ENCODE measurements around the gene PPP2R5B. TPM values are rescaled to one million over a fixed set of nuclear protein-coding genes. Genes with fewer than 3 reads are reported as not detected.

PPP2R5B gene
- total and polyA plus RNA-seq, 8 donors = 6.3 to 24.2 (median 12.1) TPM

DNA sequence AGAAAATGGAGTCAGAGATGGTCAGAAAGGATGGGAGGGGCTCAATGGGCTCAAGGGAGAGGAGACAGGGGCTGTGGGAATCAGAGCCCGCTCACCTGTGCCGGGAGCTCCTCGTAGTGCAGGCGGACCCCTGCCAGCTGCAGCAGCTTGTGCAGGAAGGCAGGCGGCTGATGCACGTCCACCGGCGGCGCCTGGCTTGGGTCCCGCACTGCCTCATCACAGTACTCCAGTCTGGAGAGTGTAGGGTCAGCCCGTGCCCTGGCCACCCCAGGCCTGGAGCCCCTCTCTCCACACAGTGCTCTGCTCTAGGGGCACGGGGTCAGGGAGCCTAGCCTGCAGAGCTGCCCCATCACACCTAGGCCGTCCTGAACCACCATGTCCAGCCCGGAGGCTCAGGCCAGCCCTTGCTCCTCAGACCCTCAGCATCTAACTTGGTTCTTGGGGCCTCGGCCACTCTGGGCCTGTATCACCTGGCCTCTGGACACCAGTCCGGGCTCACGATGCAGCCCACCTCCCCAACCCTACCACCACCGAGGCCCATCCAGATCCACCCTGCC is 11.2 kb upstream of the PPP2R5B start:
- 92% methylated on average over 17 to 18 of the region's 18 CpGs for WGBS, 2 donors
- H3K36me3 ChIP-seq = peaks cover 0 to 55% (median 28%) of the 10 kb centered on the region in 3 donors
- H3K4me1 ChIP-seq = peaks cover 0 to 14% (median 9%) of the 10 kb centered on the region in 3 donors
- H3K4me3 ChIP-seq = no peak overlapping the region
- no peak for FAIRE-seq
- intact Hi-C loops (cut with DNase I) = no loop called here
- DNase-seq = peak in 2 of 6 donors; percentile 33 to 74
- H3K27me3 ChIP-seq = no peaks in the 10 kb centered on the region
- no peak for ATAC-seq
- H3K9me3 ChIP-seq = no peaks in the 10 kb centered on the region
- H3K27ac ChIP-seq = no peak overlapping the region
- TF ChIP-seq, protein P1, sequence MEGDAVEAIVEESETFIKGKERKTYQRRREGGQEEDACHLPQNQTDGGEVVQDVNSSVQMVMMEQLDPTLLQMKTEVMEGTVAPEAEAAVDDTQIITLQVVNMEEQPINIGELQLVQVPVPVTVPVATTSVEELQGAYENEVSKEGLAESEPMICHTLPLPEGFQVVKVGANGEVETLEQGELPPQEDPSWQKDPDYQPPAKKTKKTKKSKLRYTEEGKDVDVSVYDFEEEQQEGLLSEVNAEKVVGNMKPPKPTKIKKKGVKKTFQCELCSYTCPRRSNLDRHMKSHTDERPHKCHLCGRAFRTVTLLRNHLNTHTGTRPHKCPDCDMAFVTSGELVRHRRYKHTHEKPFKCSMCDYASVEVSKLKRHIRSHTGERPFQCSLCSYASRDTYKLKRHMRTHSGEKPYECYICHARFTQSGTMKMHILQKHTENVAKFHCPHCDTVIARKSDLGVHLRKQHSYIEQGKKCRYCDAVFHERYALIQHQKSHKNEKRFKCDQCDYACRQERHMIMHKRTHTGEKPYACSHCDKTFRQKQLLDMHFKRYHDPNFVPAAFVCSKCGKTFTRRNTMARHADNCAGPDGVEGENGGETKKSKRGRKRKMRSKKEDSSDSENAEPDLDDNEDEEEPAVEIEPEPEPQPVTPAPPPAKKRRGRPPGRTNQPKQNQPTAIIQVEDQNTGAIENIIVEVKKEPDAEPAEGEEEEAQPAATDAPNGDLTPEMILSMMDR (IDR thresholded peaks at IDR 0.05) = no peak

DNA sequence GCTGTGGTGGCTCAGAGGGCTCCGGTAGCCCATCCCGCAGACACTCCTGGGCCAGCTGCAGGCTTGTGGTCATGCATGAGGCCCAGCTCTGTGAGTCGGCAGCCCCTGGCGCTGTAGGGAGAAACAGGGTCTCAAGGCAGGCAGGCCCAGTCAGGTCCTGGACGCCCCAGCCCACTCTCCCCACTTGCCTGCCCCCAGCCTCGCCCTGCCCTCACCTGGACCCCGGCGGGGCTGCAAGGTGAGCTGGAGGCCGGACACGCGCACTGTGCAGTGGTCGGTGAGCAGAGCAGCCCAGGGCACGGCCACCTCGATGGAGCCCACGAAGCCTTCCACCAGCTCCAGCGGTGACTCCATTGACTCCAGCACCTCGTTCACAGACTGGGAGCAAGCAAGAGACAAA is 10.4 kb upstream of the PPP2R5B start:
- FAIRE-seq (no peak), DNase-seq (peak in 2 of 6 donors; percentile 46 to 76), ATAC-seq (no peak)
- H3K27ac ChIP-seq = no peak overlapping the region
- 93 to 94% methylated on average over 15 to 17 of the region's 17 CpGs for WGBS, 2 donors
- H3K4me3 ChIP-seq = no peak overlapping the region
- peaks cover 0 to 49% (median 28%) of the 10 kb centered on the region in 3 donors for H3K36me3 ChIP-seq
- no peaks in the 10 kb centered on the region for H3K27me3 ChIP-seq
- no peaks in the 10 kb centered on the region for H3K9me3 ChIP-seq
- peaks cover 0 to 16% (median 12%) of the 10 kb centered on the region in 3 donors for H3K4me1 ChIP-seq
- TF ChIP-seq, protein P1 (IDR thresholded peaks at IDR 0.05) = no peak
- intact Hi-C loops (cut with DNase I) = no loop called here

DNA sequence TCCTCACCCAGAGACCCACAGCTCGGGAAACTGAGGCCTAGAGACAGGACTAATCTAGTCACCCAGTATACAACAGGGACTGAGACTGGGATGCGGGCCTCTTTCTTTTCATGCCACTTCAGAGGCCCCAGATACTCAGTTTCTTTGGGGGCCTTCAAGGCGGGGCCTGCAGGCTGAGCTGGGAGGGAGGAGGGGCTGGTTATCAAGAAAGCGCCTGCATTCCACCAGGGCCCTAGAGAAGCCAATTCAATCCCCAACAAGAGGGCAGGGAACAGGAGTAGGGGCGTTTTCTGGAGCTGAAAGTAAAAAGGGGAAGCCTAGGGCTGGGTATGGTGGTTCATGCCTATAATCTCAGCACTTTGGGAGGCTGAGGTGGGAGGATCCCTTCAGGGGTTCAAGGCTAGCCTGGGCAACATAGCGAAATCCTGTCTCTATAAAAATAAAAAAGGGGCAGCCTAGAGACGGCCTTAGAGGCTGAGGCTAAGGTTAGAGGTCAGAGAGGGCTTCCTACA is 9.1 kb upstream of the PPP2R5B start:
- FAIRE-seq = no peak
- intact Hi-C loops (cut with DNase I) = no loop called here

DNA sequence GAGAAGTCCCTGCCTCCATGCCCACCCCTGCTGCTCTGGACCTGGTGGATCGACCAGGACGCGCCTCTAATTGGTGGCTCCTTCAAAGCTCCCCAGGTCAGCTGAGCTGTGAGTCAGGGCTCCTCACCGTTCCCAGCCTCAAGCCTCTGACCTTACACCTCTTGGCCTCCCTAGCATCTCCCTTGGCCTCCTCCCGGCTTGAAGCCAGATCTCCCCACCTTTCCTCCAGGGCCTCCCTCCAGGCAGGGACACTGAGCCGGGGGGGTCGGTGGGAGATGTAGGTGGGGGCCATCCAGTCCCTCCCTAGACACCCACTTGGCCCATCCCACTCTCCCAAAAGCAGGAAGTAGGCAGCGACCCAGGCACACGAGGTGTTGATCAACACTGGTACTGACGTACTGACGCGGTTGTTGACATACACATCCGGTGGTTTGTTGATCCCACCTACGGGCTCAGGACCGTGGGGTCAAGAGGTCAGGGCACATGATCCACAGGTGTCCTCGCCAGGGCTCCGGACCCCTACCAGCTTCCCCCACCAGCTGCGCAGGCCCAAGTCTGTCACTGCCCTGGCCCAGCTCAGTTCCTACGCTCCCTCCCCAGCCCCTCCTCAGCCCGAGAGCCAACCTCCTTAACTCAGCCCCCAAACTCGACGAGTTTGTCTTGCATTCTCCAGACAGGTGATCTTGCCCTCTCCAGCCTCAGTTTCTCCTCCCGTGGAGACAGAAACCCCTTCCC is 8.3 kb upstream of the PPP2R5B start:
- 5% methylated on average over 23 of the region's 23 CpGs for WGBS, 2 donors
- TF ChIP-seq, protein P1 (IDR thresholded peaks at IDR 0.05) = no peak
- peak overlapping the region; percentile 71 to 95 (median 72) for H3K4me3 ChIP-seq
- no peak for FAIRE-seq
- DNase-seq = peak in 4 of 6 donors; percentile 44 to 77 (median 60)
- intact Hi-C loops (cut with DNase I) = no loop called here
- H3K36me3 ChIP-seq = peaks cover 0 to 30% (median 19%) of the 10 kb centered on the region in 3 donors
- peak; percentile 0 to 16 (median 11) for ATAC-seq
- peak overlapping the region; percentile 3 to 47 (median 37) for H3K27ac ChIP-seq
- H3K27me3 ChIP-seq = no peaks in the 10 kb centered on the region
- peaks cover 0 to 16% (median 12%) of the 10 kb centered on the region in 3 donors for H3K4me1 ChIP-seq
- no peaks in the 10 kb centered on the region for H3K9me3 ChIP-seq

More for the DNA sequence above, 9.1 kb upstream of the PPP2R5B start:
- H3K4me3 ChIP-seq = peak overlapping the region in 2 of 4 donors; percentile 71 to 95
- 78 to 80% methylated on average over 7 of the region's 7 CpGs for WGBS, 2 donors
- TF ChIP-seq, protein P1 (IDR thresholded peaks at IDR 0.05) = no peak
- peaks cover 0 to 16% (median 12%) of the 10 kb centered on the region in 3 donors for H3K4me1 ChIP-seq
- peaks cover 0 to 37% (median 26%) of the 10 kb centered on the region in 3 donors for H3K36me3 ChIP-seq
- DNase-seq (no peak), ATAC-seq (no peak)
- H3K9me3 ChIP-seq = no peaks in the 10 kb centered on the region
- no peak overlapping the region for H3K27ac ChIP-seq
- H3K27me3 ChIP-seq = no peaks in the 10 kb centered on the region
